ENCODE data around the gene KCNN3.
A peak's percentile ranks its signal among the peaks of the same experiment; 100 is the strongest.

The KCNN3 gene

DNA sequence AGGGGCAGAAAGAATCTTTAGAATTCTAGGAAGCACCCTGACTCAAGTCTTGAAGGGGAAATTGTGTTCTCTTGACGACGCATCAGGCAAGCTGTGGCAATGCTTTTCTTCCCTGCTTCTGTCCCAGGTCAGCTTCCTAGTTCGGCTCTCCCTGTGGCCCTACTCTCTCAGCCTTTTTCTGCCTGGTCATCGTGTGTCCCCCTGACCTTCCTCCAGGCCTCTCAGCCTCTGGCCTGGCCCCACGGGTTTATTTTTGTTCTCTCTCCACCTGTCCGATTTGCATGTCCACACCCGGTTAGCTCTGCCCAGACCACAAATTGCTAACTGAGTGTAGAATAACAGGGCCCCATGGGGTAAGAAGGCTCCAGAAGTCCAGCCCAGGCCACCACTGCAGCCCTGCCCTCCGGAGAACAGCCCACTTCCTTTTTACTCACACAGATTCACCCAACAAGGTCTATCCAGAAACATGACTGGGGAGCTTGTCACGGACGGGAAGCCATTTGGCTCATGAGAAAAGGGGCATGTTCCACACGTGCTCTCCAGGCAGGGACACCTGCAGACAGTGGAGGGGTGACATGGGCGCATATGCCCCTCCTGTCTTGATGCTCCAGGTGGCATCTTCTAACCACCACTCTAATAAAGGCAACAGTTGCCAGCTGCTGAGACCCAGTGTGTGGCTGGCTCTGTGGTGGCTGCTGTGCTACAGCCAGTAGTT lies 9.8 kb downstream of the KCNN3 start:
- peak; percentile 80 for DNase-seq (ENCODE audit: low spot score)

DNA sequence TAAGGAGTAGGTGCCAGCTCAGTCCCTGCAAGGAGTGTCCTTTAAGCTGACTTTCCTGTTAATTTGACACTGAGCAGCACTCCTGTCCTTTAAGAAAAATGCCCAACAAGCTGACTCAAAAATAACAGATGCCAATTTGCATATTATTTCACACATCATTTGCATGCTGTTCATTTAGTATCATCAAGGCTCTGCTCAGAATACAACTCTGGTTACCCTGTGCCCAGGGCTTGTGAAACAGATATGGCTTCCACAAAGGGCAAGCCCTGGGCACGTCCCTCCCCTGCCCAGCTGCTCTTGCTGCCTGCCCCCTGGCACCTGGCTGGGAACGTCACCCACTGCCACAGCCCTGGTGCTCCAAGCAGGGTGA lies 10.3 kb downstream of the KCNN3 start:
- DNase-seq (ENCODE audit: low spot score), result peak; percentile 64

DNA sequence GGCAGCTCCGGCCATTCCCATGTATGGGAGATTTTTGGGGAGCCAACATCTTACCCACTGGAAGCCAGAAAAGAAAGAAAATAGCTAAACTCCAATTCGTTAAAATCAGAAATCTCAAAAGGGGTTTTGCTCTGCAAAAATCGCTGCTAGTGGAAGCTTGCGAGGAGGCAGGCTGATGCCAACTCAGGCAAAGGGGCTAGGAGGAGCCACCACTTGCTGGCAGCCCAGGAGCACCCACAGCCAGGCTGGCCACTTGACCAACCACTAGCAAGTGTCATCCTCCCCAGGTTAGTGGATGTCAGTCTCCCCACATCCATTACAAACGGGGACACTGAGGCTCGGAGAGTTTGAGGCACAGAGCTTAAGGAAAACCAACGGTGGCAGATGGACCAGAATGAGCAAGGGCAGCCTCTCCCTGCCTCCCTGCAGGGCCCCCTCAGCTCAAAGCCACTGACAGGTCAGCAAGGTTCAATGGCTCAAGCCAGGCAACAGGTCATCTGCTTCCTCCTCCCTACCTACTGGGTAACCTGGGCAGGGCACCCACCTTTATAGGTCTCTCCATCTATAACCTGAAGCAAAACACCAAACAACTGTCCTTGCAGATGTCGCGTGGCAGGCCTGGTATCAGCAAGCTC lies 10.8 kb downstream of the KCNN3 start:
- DNase-seq (ENCODE audit: low spot score), result no peak

DNA sequence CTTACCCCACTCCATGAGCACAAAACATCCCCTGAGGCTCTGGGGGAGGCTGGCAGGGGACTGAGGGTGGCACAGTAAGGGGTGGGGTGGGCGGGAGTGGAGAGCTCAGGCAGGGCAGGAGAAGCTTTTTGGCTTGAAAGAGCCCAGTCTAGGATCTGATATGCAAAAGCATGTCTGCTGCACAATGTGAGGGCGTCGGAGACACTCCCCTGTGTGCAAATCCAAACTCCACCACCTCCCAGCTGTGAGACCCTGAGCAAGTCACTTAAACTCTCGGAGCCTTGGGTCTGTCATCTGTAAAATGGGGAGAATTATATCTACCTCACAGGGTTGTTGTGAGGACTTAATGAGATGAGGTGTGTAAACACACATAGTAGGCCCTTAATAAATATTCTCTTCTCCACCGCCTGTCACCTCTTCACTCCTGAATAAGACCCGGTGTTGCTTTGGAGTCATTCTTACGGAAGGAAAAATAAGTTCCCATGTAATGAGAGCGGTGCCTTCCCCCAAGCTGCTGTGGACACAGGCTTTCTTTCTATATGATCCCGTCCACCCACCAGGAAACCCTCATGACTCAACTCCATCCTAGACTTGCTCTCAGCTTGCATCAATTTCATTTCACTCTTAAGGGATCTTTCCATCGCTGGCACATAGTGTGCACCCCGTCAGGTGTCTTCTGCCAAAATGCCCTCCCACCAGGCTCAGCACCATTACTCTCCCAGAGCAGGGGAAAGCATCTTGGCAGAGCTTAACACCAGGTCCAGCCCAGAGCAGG lies 12.5 kb downstream of the KCNN3 start:
- no peak for DNase-seq (ENCODE audit: low spot score)

- no peak for DNase-seq (ENCODE audit: low spot score)
Measured at GRCh38 chr1:154857022-154857421, 13.1 kb downstream of the KCNN3 start.

GRCh38 chr1:154856544-154856943 lies 13.5 kb downstream of the KCNN3 start:
- no peak for DNase-seq (ENCODE audit: low spot score)

- DNase-seq (ENCODE audit: low spot score), result no peak
Measured at GRCh38 chr1:154856049-154856448, 14.0 kb downstream of the KCNN3 start.

- no peak for DNase-seq (ENCODE audit: low spot score)
Measured at GRCh38 chr1:154855186-154855851, 14.8 kb downstream of the KCNN3 start.

DNA sequence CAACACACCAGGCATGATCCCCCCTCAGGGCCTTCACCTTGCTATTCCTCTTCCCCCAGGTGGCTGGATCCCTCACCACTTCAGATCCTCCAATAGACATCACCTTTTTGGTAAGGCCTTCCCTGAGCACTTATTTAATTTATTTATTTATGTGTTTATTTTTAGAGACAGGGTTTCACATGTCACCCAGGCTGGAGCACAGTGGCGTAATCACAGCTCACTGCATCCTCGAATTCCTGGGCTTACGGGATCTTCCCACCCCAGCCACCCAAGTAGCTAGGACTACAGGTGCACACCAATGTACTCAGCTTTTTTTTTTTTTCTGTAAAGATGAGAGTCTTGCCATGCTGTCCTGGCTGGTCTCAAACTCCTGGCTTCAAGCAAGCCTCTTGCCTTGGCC lies 17.2 kb downstream of the KCNN3 start:
- no peak for DNase-seq (ENCODE audit: low spot score)

DNA sequence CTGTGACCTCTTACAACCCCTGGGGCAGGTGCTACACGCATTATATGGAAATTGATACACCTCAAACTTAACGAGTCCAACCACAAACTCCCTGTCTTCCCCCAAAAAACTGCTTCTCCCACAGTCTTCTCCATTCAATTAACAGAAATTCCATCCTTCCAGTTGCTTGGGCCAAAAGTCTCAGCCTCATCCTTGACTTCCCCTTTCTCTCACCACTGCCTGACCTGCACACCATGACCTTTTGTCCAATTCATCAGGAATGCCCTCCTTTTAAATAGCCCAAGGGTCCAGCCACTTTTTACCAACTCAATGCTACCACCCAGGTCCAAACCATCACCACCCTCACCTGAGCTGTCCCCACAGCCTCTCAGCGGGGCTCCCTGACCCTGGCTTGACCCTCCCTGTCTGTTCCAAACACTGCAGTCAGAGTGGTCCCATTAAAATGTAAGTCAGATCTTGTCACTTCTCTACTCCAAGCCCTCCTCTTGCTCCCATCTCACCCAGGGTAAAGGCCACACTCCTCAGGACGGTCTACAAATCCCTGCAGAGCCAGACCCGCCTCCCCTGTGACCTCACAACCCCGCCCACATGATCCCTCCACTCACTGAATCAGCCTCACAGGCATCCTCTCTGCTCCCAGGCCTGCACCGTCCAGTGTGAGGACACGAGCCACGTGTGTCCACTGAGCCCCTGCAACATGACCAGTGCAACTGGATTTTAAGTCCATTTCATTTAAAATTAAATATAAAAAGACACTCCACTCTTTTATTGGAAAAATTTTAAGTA lies 18.5 kb downstream of the KCNN3 start:
- DNase-seq (ENCODE audit: low spot score), result no peak

DNA sequence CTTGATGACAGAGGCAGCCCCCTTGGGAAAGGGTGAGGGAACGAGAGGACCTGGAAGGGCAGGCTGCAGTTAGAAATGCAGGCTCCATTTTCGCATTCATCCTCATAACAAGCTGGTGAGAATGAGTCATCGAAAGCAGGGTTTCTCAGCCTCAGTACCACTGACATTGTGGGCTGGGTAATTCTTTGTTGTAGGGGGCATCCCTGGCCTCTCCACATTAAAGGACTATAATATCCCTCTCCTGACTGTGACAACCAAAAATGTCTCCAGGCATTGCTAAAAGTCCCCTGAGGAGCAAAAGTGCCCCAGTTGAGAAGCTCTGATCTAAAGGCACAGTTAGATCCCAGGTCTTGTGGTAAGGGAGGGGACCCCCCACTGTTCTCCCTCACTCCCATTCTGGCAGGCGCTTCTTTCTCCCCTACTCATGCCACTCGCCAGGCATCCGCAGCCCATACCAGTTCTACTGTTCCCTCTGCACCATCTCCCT lies 20.4 kb downstream of the KCNN3 start:
- no peak for DNase-seq (ENCODE audit: low spot score)

GRCh38 chr1:154848983-154849382 lies 21.1 kb downstream of the KCNN3 start:
- no peak for DNase-seq (ENCODE audit: low spot score)

GRCh38 chr1:154847891-154848290 lies 22.2 kb downstream of the KCNN3 start:
- no peak for DNase-seq (ENCODE audit: low spot score)

GRCh38 chr1:154846565-154847442 lies 23.3 kb downstream of the KCNN3 start:
- no peak for DNase-seq (ENCODE audit: low spot score)

DNA sequence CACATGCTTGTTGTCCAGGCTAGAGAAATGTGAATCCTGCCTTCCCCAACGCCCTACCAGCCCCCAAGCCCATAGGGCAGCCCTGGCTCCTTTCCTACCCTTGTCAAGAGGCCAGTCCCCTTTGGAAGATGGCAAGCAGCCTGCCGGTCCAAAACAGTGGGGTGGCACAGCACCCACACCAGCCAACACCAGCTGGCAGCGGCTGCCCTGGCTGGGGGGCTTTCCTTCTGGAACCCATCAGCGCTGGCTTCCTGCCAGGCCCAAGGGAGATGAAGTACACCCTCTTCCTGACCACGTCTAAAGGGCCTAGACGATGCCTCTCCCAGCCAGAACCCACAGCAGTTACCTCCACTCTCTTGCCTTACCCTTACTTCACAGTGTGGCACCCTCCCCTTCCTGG lies 24.2 kb downstream of the KCNN3 start:
- DNase-seq (ENCODE audit: low spot score), result no peak

GRCh38 chr1:154845174-154845573 lies 24.9 kb downstream of the KCNN3 start:
- DNase-seq (ENCODE audit: low spot score), result no peak

DNA sequence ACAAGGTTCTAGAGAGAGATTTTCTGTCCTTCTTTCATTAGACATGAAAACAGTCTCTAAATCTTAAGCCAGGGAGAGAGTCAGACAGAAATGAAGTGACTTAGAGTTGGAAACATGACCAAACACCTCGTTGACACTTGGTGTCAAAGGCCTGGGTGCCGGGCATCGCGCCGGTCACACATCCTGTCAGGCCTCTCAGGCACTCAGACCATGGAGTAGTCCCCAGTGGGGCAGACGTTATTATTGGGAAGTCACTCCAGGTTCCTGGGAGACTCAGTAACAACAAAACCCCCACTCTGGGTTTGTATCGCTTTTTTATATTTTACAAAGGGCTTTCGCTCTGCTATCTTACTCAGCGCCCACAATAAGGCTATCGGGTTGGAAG lies 25.8 kb downstream of the KCNN3 start:
- DNase-seq (ENCODE audit: low spot score), result no peak

DNA sequence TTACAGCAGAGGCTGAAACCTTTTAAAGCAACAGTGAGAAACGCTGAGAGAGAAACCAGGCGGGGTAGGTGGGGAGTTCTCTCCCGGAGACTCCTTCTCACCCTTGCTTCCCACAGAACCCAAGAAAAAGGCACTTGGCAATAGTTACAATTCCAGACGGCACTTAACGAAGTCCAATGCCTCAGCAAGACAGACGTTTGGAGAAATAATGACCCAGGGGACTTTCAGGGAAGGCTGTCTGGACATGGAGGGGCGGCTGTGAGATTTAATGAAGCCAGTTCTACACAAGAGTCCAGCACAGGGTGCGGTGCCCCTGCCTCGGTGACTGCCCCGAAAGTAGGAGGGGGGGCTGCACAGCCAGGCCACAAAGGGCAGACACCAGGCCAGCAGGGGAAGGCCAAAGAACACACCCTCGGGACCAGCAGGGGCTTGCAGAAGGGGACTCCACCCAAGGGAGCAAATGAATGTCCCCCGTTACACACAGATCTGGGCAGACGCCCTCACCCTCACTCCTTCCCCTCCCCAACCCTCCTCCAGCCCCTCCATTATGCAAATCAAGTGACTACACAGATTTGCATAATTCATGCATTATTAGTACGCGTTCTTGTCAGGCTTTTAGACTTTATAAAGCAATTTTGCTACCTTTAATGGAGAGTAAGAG lies 26.3 kb downstream of the KCNN3 start:
- DNase-seq (ENCODE audit: low spot score), result peak; percentile 64

DNA sequence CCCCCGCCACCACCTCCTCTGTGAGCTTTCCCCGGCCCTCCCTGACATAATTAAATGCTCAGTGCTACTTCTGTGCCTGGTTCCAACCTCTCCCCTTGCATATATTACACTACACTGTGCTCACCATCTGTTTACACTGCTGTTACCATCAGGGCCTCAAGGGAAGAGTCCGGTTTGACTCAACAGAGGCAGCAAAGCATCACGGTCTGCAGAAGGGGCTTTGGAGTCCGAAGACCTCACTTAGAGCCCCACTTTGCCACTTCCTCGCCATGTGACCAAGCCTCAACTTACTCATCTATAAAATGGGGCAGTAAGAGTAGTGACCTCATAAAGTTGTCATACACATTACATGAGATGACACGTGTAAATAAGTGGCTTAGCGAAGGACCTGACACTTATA lies 27.4 kb downstream of the KCNN3 start:
- DNase-seq (ENCODE audit: low spot score), result no peak

DNA sequence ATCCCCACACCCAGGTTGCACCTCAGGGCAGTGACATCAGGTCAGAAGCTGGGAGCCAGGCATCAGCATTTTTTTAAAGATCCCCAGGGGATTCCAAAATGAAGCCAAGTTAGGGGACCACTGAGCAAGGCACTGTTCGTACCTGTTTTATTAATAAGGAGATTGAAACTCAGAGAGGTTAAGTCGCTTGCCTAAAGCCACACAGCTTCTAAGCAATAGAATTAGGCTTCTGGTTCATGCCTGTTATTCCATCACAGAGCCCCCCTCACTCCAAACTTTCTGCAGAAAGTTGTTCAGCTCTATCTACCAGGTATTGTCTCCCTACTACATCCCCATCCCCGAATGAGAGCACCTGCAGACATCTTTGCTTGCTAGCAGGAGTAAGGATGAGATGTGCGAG lies 28.7 kb downstream of the KCNN3 start:
- DNase-seq (ENCODE audit: low spot score), result no peak
